ENCODE measurements around the gene APMAP. TPM values are rescaled to one million over a fixed set of nuclear protein-coding genes. Genes with fewer than 3 reads are reported as not detected.

Gene APMAP
- total RNA-seq, result 105 and 155 TPM in 2 replicates

GRCh38 chr20:24992487-24993205 is at the start of gene APMAP:
Gene APMAP (minus strand): TSS chr20:24992751. CDS start chr20:24992688, 63 bp downstream.

GRCh38 chr20:24948939-24949679 is 43.4 kb downstream of the APMAP start, which contains the start of gene CST7:
Gene CST7 (plus strand): TSS chr20:24949269. CDS start chr20:24949506, 237 bp downstream.

Other genes starting within 250 kb of the APMAP start
- gene CST7, start 43.5 kb downstream of the APMAP start, total RNA-seq, result not detected in 2 replicates
- 2.2 and 2.6 TPM in 2 replicates for gene ACSS1, start 65.4 kb upstream of the APMAP start, total RNA-seq
- not detected in 2 replicates for gene VSX1, start 89.4 kb upstream of the APMAP start, total RNA-seq
- gene ENTPD6, start 203.0 kb upstream of the APMAP start, total RNA-seq, result 69.2 and 86.1 TPM in 2 replicates